ENCODE measurements around the gene CYB561A3. TPM values are rescaled to one million over a fixed set of nuclear protein-coding genes. Genes with fewer than 3 reads are reported as not detected.

The CYB561A3 gene
- total RNA-seq, 1 experiment from 2014 or later: 80.3 TPM

DNA sequence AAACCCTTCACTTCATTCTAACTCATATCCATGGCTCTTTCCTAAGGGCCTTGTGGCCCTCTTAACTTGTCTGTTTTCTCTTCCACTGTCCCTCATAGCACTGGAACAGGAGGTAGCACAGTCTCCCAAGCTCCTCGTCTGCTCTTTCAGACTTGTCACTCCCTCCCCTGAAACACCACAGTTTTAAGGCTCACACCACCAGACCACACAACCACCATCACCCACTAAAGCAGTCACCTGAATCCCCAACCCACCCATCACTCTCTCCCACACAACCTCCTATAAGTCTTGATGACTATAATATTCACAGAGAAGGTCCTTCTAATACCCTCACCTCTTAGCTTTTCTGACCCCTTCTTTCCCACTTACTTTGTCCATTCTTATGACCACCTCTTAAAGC lies 55.5 kb downstream of the CYB561A3 start:
- no TSS peak for BruUV-seq (replicated peaks)
- in situ Hi-C loops (cut with HindIII; ENCODE audit: low pct_unique_long_range_greater_than_20kb, low sequenced_read_pairs): no loop called here
- peaks cover 44% of the 10 kb centered on the region for H3K36me3 ChIP-seq (ENCODE audit: control insufficient read depth, insufficient read depth, low read length)

DNA sequence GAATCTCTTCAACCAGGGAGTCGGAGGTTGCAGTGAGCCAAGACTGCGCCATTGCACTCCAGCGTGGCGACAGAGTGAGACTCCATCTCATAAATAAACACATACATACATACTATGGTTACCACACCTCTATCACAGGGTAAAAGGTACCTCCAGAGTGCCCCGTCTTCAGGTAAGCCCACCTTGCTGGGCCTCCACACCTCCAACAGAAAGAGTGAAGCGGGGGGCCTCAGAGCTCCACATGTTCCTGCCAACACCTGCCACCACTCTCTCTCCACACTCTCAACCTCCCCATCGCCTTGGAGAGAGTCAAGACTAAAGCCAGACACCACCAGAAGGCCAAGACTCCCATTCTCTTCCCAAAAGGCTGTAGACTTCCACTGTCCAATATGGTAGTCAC lies 56.3 kb downstream of the CYB561A3 start:
- intact Hi-C loops (cut with micrococcal nuclease; ENCODE audit: unreplicated experiment) (no loop called here), in situ Hi-C loops (cut with HindIII; ENCODE audit: low pct_unique_long_range_greater_than_20kb, low sequenced_read_pairs) (no loop called here)
- DNase-seq (ENCODE audit: low read depth, low spot score) (no peak), ATAC-seq (no peak)
- Histone ChIP-seq H3K27ac (ENCODE audit: low read length) (no peak overlapping the region), H3K4me1 (ENCODE audit: control insufficient read depth, insufficient read depth, low read length) (no peaks in the 10 kb centered on the region), H3K4me3 (ENCODE audit: low read depth in 2 of 2, low read length in 2 of 2) (no peak overlapping the region), H3K27me3 (ENCODE audit: control insufficient read depth, insufficient read depth, low read length) (no peaks in the 10 kb centered on the region), H3K36me3 (ENCODE audit: control insufficient read depth, insufficient read depth, low read length) (peaks cover 44% of the 10 kb centered on the region), H3K9me3 (ENCODE audit: control insufficient read depth, insufficient read depth, low read depth, low read length) (no peaks in the 10 kb centered on the region)
- POLR2A ChIA-PET: interaction anchor here (0.6 to 0.7 kb wide), 2 partner anchors 217 to 1733 kb away, joined by 5 read pairs; no protein-coding TSS in a partner anchor
- TF ChIP-seq POLR2AphosphoS5 (IDR thresholded peaks at IDR 0.05; ENCODE audit: low read depth, low read length): no peak
- no peak for TF ChIP-seq SIN3A (IDR thresholded peaks at IDR 0.05; ENCODE audit: borderline replicate concordance, insufficient read depth, low read depth, low read length)
- TF ChIP-seq, protein P1, sequence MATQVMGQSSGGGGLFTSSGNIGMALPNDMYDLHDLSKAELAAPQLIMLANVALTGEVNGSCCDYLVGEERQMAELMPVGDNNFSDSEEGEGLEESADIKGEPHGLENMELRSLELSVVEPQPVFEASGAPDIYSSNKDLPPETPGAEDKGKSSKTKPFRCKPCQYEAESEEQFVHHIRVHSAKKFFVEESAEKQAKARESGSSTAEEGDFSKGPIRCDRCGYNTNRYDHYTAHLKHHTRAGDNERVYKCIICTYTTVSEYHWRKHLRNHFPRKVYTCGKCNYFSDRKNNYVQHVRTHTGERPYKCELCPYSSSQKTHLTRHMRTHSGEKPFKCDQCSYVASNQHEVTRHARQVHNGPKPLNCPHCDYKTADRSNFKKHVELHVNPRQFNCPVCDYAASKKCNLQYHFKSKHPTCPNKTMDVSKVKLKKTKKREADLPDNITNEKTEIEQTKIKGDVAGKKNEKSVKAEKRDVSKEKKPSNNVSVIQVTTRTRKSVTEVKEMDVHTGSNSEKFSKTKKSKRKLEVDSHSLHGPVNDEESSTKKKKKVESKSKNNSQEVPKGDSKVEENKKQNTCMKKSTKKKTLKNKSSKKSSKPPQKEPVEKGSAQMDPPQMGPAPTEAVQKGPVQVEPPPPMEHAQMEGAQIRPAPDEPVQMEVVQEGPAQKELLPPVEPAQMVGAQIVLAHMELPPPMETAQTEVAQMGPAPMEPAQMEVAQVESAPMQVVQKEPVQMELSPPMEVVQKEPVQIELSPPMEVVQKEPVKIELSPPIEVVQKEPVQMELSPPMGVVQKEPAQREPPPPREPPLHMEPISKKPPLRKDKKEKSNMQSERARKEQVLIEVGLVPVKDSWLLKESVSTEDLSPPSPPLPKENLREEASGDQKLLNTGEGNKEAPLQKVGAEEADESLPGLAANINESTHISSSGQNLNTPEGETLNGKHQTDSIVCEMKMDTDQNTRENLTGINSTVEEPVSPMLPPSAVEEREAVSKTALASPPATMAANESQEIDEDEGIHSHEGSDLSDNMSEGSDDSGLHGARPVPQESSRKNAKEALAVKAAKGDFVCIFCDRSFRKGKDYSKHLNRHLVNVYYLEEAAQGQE (IDR thresholded peaks at IDR 0.05; ENCODE audit: insufficient read depth in 1 of 2, low read depth in 2 of 2, low read length in 1 of 2): no peak
- TF ChIP-seq, protein P2, sequence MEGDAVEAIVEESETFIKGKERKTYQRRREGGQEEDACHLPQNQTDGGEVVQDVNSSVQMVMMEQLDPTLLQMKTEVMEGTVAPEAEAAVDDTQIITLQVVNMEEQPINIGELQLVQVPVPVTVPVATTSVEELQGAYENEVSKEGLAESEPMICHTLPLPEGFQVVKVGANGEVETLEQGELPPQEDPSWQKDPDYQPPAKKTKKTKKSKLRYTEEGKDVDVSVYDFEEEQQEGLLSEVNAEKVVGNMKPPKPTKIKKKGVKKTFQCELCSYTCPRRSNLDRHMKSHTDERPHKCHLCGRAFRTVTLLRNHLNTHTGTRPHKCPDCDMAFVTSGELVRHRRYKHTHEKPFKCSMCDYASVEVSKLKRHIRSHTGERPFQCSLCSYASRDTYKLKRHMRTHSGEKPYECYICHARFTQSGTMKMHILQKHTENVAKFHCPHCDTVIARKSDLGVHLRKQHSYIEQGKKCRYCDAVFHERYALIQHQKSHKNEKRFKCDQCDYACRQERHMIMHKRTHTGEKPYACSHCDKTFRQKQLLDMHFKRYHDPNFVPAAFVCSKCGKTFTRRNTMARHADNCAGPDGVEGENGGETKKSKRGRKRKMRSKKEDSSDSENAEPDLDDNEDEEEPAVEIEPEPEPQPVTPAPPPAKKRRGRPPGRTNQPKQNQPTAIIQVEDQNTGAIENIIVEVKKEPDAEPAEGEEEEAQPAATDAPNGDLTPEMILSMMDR (IDR thresholded peaks at IDR 0.05): no peak
- TF ChIP-seq TCF7L2 (IDR thresholded peaks at IDR 0.05; ENCODE audit: low read depth, low read length): no peak
- no TSS peak for BruUV-seq (replicated peaks)
- CTCF ChIA-PET: interaction anchor here (0.7 kb wide), 1 partner anchor 47 kb away, joined by 7 read pairs; no protein-coding TSS in a partner anchor

More for the DNA sequence above, 55.5 kb downstream of the CYB561A3 start:
- TF ChIP-seq SIN3A (IDR thresholded peaks at IDR 0.05; ENCODE audit: borderline replicate concordance, insufficient read depth, low read depth, low read length) (no peak), POLR2AphosphoS5 (IDR thresholded peaks at IDR 0.05; ENCODE audit: low read depth, low read length) (no peak), TCF7L2 (IDR thresholded peaks at IDR 0.05; ENCODE audit: low read depth, low read length) (no peak)
- TF ChIP-seq, protein P1 (IDR thresholded peaks at IDR 0.05; ENCODE audit: insufficient read depth in 1 of 2, low read depth in 2 of 2, low read length in 1 of 2): no peak
- TF ChIP-seq, protein P2 (IDR thresholded peaks at IDR 0.05): no peak
- H3K27me3 ChIP-seq (ENCODE audit: control insufficient read depth, insufficient read depth, low read length): no peaks in the 10 kb centered on the region
- DNase-seq (ENCODE audit: low read depth, low spot score) (no peak), ATAC-seq (no peak)
- no peaks in the 10 kb centered on the region for H3K4me1 ChIP-seq (ENCODE audit: control insufficient read depth, insufficient read depth, low read length)
- H3K9me3 ChIP-seq (ENCODE audit: control insufficient read depth, insufficient read depth, low read depth, low read length): no peaks in the 10 kb centered on the region
- no peak overlapping the region for H3K4me3 ChIP-seq (ENCODE audit: low read depth in 2 of 2, low read length in 2 of 2)
- ChIA-PET CTCF (no interaction called here), POLR2A (no interaction called here)
- intact Hi-C loops (cut with micrococcal nuclease; ENCODE audit: unreplicated experiment): no loop called here
- H3K27ac ChIP-seq (ENCODE audit: low read length): no peak overlapping the region
